Measurements from ENCODE around the gene MYCN.

The MYCN gene

DNA sequence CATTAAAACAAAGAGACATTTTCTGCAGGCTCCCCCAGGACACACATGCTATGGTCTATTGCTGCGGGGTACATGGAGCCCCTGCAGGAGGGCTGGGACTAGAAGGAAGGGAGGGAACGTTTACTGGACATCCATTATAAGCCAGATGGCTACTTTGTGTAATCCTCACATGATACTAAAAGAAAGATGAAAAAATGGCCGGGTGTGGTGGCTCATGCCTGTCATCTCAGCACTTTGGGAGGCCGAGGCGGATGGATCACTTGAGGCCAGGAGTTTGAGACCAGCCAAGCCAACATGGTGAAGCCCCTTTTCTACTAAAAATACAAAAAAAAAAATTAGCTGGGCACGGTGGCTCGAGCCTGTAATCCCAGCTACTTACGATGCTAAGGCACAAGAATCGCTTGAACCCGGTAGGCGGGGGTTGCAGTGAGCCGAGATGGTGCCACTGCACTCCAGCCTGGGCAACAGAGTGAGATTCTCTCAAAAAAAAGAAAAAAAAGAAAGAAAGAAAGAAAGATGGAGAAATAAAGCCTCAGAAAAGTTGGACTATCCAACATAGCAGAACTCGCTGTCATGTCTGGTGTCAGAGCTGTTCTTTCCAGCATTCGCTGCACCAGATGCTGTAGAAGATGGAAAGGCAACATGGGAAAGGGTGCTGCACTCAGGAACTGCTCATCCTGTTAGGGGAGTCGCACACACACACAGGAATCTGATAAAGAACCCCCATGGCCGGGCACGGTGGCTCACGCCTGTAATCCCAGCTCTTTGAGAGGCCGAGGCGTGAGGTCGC is 7.8 kb upstream of the MYCN start:
- DNase-seq, result no peak

DNA sequence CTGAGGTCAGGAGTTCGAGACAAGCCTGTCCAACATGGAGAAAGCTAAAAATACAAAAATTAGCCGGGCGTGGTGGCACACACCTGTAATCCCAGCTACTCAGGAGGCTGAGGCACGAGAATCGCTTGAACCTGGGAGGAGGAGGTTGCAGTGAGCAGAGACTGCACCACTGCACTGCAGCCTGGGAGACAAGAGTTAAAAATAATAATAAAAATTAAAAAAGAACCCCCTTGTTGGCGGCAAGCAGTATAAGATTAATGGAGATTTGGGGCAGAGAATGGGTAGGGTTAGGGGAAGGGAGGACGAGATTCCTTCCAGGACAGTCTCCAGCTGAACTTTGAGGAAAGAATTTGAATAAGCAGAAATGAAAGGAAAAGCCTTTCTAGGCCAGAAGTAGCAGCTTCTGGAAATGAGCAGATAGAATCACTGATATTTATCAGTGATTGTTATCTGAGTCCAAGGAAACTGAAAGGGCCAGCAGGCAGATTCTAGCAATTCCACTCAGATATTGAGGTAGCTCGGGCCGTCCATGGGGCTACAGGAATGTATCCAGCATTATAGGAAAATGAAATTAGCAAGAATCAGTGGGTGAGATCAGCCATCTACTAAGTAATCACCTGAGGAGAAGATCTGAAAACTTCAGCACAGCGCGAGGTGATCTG is 7.0 kb upstream of the MYCN start:
- DNase-seq, result no peak

- DNase-seq, result no peak
These were observed 5.9 kb upstream of the MYCN start for GRCh38 chr2:15934291-15934945.

DNA sequence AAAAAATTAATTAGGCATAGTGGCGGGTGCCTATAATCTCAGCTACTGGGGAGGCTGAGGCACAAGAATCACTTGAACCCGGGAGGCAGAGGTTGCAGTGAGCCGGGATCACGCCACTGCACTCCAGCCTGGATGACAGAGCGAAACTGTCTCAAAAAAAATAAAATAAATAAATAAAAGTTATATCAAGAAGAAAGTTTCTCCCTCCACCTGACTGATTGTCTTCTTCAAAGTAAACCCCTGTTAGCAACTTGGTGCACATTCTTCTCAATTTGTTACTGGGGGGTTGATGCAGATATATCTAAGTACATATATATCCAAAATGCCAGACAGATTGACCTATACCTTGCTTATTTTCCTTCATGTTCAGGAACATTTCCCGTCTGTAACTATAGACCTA is 5.2 kb upstream of the MYCN start:
- DNase-seq, result no peak

GRCh38 chr2:15935675-15936074 is 4.7 kb upstream of the MYCN start:
- no peak for DNase-seq

DNA sequence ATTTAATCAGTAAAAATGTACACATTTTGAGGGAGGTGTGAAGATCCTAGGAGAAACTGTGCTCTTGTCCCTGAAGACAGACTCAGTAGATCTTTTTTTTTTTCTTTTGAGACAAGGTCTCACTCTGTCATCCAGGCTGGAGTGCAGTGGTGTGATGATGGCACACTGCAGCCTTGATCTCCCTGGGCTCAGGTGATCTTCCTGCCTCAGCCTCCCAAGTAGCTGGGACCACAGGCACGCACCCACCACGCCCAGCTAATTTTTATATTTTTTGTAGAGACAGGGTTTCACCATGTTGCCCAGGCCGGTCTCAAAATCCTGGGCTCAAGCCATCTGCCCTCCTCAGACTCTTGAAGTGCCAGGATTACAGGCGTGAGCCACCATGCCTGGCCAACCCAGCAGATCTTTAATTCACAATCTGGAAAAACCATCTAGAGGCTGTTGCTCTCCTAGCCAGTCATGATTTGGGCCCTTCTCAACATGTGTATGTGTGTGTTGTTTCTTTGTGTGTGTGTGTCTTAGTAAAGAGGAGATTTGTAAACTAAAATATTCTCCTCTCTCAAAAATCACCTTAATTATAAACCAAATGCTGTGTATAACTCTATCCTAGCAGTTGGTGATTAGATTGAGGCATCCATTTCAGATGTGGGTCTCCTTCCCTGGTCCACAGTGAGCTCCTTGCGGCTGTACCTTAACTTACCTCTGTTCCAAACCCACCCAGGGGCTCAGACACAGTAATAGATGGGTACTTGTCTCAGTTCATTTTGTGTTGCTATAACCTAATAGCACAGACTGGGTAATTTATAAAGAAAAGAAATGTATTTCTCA is 3.9 kb upstream of the MYCN start:
- DNase-seq, result no peak

GRCh38 chr2:15937105-15937881 is 3.1 kb upstream of the MYCN start:
- no peak for DNase-seq

DNA sequence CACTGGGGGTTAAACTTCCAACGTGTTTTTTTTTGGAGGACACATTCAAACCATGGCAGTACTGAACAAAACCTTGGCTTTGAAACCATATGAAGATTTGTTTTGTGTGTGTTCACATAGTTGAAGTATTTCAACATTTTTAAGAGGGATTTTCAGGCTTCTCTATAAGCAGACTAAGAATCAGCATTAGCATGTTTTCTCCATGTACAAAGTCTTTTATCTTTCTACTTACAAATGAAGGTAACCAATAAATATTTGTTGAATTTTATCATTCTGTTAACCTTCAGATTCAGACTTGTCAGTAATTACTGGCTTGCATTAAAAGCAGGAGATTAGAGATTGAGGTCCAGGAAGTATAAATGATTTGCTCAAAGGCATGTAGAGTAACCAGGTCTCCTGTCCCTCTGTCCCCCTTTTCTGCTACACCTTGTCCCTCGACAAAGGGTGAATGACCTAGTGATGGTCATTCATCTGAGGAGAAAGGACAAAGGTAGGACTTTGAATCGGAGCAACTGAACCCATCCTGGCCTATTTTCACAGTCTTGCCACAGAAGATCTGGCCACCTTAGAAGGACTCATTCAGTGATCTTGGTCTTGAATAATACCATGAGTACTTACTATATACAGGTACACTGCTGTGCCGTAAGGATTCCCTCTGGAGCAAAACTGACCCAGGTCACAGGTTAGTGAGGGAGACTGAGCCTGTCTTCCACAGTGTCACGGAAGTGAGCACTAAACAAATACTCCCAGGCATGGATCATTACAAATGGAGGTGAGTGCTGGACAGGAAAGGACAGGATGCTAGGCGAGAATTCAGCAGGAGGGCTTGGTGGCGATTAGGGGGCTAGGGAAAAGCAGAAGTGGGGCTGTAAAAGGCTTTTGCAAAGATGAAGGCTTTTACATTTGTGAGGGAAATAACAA is 2.2 kb upstream of the MYCN start:
- no peak for DNase-seq

DNA sequence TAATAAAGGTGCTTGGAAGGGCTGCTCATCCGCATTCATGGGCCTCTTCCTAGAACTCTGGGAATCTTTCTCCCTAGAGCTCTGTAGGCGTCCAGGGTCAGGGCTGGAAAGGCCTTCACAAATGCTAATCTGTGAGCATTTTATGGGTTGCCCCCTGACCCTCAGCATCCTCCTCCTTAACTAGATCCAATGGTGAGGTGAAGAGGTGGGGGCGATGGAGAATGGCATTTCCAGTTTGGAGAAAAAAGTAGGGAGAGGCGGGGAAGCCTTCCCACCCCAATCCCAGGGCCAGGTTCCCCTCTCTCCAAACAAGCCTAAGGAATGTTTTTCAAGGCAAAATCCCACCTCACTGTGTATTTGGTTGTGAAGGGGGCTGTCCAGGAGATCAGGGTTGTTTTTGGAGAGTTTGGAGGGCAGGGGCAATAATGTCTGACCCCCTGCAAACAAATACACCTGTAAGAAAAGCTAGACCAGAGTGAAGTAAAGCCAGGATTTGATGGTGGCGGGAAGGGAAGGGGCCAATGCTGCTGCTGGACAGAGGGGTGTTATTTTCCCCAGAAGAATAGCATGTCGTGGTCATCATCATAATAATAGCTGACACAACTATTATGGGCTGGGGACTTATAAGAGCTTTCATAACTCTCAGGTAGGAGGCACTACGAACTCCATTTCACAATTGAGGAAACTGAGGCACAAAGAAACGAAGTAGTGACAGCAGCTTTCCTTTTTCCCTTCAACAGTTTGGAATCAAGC is 1.4 kb upstream of the MYCN start:
- no peak for DNase-seq

DNA sequence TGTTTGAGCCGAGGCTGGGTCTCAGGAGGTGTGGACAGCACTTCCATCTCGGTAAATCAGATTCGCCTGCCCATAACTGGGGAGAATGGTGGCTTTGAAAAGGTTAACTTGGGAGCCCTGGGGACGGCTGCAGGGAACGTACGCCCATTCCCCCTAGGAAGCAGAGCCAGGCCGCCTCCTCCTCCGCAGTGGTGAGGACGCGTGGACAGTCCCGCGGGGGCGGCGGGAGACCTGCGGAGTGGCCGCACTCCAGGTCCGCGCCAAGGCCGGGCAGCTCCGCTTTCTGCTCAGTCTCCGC is 845 bp upstream of the MYCN start:
- no peak for DNase-seq

DNA sequence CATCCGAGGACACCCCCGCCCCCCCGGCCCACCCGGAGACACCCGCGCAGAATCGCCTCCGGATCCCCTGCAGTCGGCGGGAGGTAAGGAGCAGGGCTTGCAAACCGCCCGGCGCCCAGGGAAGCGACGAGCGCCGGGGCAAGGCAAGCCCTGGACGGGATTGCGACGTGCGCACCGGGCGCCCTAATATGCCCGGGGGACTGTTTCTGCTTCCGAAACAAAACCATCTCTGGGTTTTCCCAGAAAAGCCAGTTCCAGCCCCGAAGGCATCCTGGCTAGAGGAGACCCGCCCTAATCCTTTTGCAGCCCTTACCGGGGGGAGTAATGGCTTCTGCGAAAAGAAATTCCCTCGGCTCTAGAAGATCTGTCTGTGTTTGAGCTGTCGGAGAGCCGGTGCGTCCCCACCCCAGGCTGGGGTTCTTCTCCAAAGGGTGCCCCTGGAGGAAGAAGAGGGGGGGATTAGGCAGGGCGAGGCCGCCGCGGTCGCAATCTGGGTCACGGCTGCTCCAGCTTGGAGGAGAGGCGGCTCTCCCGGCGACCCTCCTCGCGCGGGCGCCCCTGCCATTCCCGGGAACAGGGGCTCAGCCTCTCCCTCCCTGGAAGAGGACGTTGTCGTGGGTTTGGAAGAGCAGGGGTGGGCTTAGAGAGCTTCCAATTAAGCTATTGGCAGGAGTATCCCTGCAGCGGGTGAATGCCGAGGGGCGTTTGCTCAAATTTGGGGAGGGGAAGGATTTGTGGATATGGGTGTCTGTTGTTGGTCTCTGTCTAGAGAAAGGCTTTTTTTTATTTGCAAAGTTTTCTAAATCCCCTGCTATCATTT is 521 bp downstream of the MYCN start:
- DNase-seq, result no peak

GRCh38 chr2:15941481-15941850 is 1.1 kb downstream of the MYCN start:
- DNase-seq, result no peak

GRCh38 chr2:15941871-15942710 is 1.7 kb downstream of the MYCN start:
- peak; percentile 52 for DNase-seq

DNA sequence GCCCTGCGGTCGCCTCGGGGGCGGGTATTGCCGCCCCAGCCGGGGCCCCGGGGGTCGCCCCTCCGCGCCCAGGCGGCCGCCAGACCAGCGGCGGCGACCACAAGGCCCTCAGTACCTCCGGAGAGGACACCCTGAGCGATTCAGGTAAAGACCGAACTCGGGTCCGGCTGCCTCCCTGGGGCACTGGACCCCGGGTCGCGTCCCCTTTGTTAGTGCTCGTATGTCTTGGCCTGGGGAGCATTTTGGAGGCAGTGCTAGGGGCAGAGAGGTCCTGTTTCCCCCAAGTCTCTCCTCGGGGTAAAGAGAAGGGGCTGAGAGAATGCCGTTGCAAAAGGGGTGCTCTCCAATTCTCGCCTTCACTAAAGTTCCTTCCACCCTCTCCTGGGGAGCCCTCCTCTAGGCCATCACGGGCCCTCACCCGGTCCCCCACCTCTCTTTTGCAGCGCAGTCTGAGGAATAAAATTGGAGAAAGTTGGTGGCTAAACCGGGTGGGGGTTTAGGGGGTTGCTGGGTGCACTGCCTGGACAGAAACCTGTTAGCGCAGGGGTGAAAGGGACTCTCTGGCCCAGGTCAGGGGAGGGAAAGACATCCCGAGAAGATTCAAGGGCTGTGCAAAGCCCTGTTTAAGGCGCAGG is 2.5 kb downstream of the MYCN start:
- no peak for DNase-seq

DNA sequence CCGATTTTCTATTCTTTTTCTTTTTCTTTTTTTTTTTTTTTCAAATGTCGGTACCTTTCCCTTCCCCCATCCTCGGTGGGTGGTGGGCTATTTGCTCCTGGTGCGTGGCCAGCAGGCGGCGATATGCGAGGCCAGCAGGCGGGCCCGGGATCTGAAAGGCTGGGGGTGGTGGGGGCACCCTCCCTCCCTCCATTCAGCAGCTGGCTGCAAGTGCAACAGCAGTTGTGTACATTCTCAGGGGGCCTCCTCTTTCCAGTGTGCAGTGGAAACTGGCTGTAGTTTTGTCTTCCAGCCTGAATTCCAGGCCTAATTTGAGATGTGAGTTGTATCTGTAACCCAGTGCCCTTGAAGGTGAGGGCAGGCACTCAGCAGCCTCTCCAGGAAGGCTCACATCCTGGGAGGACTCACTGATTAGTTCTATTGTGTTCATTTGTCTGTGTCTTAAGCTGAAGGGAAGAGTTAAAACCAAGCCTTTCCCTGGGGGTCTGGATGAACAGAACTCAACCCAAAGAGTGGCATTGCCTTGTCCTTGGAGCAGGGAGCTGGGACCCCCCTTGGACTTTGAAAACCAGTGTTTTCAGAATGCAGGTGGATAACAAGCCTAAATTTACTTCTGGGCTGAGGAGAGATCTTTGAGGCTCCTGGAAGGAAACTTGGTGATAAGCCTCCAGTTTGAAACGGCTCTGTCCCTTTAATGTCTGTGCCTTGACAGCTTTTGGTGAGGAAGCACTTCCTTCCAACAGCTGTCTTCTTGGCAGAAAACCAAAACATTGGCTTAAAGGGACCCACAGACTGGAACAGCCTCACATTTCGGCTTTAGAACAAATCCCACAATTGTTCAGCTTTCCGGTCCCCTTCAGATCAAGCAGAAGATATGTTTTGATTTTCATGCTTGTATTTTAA is 3.3 kb downstream of the MYCN start:
- peak; percentile 80 for DNase-seq

DNA sequence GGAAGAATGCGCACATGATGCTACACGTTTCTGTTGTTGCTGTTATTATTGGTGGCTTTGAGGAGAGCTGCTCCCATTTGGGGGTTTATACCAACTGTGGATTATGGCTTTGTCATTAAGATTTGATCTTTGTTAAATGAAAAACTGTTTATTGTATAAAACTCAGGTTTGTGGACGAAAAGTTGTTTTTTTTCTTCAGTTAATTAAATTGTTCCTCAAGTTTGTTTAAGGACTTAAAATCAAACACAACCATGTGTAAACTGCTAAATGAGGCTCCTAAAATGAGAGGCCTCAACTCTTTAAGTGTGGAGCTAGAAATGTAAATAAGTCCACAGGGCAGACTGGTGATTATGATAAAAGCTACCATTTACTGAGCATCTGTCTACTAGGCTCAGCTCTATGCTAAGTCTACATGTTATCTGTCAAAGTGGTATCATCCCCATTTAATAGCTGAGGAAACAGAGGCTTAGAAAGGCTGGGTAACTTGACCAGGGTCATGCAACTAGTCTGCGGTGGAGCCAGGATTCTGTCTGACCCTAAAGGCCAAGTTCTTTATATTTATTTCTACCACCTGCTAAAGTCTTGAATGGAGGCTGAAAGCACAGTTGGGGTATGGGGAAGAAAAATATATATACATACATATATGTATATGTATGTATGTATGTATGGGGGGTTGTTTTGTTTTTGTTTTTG is 4.1 kb downstream of the MYCN start:
- no peak for DNase-seq

Data from left hindlimb (tissue), 1 donor.